ENCODE measurements around the gene PDS5A. TPM values are rescaled to one million over a fixed set of nuclear protein-coding genes. Genes with fewer than 3 reads are reported as not detected.

The PDS5A gene
- total and polyA plus RNA-seq, 2 of the 13 experiments (the other 11 are each of a cell fraction or from before 2014, with no cell fraction given), result 31.8 to 57.0 TPM

DNA sequence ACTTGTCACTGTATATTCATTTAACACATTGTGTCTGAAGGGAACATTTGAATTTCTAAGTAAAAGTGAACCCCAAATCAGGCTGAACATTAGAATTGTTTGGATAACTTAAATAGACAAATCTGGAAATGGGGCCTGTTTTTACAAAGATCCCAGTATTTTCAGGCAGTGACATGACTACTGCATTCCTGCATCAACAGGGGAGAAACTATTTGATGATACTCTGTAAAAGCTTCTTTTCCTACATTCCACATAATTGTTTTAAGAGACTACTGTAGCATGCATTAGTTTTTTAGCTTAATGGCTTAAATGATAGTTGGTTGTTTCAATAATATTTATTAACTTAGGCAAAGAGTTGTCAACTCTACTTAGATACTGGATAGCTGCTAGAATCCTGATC, 127.0 kb downstream of the PDS5A start (continued):
- TF ChIP-seq, protein P1, sequence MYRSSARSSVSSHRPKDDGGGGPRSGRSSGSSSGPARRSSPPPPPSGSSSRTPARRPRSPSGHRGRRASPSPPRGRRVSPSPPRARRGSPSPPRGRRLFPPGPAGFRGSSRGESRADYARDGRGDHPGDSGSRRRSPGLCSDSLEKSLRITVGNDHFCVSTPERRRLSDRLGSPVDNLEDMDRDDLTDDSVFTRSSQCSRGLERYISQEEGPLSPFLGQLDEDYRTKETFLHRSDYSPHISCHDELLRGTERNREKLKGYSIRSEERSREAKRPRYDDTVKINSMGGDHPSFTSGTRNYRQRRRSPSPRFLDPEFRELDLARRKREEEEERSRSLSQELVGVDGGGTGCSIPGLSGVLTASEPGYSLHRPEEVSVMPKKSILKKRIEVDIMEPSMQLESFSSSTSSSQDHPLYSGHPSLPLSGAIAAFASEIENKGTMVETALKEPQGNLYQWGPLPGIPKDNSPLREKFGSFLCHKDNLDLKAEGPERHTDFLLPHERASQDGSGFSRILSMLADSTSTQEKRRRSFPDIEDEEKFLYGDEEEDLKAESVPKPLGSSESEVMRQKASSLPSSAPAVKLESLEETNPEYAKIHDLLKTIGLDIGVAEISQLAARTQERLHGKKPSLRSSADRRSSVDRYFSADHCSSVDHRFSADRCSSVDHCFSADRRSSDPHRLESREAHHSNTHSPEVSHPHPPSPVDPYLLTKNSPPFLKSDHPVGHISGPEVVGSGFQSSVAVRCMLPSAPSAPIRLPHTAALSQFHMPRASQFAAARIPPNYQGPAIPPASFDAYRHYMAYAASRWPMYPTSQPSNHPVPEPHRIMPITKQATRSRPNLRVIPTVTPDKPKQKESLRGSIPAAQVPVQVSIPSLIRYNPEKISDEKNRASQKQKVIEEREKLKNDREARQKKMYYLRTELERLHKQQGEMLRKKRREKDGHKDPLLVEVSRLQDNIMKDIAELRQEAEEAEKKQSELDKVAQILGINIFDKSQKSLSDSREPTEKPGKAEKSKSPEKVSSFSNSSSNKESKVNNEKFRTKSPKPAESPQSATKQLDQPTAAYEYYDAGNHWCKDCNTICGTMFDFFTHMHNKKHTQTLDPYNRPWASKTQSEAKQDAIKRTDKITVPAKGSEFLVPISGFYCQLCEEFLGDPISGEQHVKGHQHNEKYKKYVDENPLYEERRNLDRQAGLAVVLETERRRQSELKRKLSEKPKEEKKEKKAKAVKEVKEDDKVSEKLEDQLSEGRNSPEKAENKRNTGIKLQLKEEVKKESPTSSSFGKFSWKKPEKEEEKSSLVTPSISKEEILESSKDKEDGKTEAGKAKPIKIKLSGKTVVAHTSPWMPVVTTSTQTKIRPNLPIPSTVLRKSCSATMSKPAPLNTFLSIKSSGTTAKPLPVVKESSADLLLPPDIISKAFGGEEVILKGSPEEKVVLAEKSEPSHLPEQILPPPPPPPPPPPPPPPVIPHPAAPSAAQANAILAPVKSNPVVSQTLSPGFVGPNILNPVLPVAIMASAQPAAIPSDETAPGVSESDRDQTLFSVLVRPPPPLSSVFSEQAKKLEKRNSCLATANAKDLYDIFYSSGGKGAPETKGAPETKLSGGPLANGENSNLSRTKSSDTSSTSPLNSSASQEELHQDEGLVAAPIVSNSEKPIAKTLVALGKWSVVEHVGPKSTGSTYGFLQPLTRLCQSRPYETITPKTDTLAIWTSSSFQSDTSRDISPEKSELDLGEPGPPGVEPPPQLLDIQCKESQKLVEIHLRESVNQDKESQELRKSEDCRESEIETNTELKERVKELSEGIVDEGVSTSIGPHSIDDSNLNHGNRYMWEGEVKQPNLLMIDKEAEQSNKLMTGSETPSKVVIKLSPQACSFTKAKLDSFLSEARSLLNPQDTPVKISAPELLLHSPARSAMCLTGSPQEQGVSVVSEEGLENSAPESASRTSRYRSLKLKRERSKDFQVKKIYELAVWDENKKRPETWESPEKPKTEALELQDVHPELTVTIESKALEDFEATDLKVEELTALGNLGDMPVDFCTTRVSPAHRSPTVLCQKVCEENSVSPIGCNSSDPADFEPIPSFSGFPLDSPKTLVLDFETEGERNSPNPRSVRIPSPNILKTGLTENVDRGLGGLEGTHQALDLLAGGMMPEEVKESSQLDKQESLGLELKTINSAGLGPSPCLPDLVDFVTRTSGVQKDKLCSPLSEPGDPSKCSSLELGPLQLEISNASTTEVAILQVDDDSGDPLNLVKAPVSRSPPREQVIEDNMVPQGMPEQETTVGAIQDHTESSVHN (CRISPR knock-in tag; IDR thresholded peaks at IDR 0.05), result no peak
- TF ChIP-seq CAMTA2 (CRISPR knock-in tag; IDR thresholded peaks at IDR 0.05; ENCODE audit: borderline replicate concordance) (no peak), ZNF205 (CRISPR knock-in tag; IDR thresholded peaks at IDR 0.05) (no peak), ZNF562 (CRISPR knock-in tag; IDR thresholded peaks at IDR 0.05; ENCODE audit: borderline replicate concordance) (no peak), CHD2 (IDR thresholded peaks at IDR 0.05; ENCODE audit: low read depth, low read length) (no peak)
- TF ChIP-seq, protein P2, sequence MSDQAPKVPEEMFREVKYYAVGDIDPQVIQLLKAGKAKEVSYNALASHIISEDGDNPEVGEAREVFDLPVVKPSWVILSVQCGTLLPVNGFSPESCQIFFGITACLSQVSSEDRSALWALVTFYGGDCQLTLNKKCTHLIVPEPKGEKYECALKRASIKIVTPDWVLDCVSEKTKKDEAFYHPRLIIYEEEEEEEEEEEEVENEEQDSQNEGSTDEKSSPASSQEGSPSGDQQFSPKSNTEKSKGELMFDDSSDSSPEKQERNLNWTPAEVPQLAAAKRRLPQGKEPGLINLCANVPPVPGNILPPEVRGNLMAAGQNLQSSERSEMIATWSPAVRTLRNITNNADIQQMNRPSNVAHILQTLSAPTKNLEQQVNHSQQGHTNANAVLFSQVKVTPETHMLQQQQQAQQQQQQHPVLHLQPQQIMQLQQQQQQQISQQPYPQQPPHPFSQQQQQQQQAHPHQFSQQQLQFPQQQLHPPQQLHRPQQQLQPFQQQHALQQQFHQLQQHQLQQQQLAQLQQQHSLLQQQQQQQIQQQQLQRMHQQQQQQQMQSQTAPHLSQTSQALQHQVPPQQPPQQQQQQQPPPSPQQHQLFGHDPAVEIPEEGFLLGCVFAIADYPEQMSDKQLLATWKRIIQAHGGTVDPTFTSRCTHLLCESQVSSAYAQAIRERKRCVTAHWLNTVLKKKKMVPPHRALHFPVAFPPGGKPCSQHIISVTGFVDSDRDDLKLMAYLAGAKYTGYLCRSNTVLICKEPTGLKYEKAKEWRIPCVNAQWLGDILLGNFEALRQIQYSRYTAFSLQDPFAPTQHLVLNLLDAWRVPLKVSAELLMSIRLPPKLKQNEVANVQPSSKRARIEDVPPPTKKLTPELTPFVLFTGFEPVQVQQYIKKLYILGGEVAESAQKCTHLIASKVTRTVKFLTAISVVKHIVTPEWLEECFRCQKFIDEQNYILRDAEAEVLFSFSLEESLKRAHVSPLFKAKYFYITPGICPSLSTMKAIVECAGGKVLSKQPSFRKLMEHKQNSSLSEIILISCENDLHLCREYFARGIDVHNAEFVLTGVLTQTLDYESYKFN (CRISPR knock-in tag; conservative IDR thresholded peaks at IDR 0.05), result no peak
- TF ChIP-seq, protein P3, sequence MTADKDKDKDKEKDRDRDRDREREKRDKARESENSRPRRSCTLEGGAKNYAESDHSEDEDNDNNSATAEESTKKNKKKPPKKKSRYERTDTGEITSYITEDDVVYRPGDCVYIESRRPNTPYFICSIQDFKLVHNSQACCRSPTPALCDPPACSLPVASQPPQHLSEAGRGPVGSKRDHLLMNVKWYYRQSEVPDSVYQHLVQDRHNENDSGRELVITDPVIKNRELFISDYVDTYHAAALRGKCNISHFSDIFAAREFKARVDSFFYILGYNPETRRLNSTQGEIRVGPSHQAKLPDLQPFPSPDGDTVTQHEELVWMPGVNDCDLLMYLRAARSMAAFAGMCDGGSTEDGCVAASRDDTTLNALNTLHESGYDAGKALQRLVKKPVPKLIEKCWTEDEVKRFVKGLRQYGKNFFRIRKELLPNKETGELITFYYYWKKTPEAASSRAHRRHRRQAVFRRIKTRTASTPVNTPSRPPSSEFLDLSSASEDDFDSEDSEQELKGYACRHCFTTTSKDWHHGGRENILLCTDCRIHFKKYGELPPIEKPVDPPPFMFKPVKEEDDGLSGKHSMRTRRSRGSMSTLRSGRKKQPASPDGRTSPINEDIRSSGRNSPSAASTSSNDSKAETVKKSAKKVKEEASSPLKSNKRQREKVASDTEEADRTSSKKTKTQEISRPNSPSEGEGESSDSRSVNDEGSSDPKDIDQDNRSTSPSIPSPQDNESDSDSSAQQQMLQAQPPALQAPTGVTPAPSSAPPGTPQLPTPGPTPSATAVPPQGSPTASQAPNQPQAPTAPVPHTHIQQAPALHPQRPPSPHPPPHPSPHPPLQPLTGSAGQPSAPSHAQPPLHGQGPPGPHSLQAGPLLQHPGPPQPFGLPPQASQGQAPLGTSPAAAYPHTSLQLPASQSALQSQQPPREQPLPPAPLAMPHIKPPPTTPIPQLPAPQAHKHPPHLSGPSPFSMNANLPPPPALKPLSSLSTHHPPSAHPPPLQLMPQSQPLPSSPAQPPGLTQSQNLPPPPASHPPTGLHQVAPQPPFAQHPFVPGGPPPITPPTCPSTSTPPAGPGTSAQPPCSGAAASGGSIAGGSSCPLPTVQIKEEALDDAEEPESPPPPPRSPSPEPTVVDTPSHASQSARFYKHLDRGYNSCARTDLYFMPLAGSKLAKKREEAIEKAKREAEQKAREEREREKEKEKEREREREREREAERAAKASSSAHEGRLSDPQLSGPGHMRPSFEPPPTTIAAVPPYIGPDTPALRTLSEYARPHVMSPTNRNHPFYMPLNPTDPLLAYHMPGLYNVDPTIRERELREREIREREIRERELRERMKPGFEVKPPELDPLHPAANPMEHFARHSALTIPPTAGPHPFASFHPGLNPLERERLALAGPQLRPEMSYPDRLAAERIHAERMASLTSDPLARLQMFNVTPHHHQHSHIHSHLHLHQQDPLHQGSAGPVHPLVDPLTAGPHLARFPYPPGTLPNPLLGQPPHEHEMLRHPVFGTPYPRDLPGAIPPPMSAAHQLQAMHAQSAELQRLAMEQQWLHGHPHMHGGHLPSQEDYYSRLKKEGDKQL (CRISPR knock-in tag; IDR thresholded peaks at IDR 0.05; ENCODE audit: low read depth), result no peak

Data from HepG2 (cell line).